Mesothelial cell of epicardium (in vitro differentiated cells): Measurements from ENCODE around the gene DPH2. TPM values are rescaled to one million over a fixed set of nuclear protein-coding genes. Genes with fewer than 3 reads are reported as not detected.

Source experiments
- DNase-seq, 2 experiments: peaks; one replicate each; pipeline ENCODE4 v3.0.0; 2021; ENCODE audit warnings: low spot score in 2 of 2; ENCODE audit not compliant: unreplicated experiment in 2 of 2
- H3K27ac Mint-ChIP-seq: 2 replicates; pipeline ENCODE4 v1.8.0; 2021; ENCODE audit warnings: mixed read lengths
- H3K27me3 Mint-ChIP-seq: 2 replicates; pipeline ENCODE4 v1.8.0; 2021; ENCODE audit warnings: low read depth, mixed read lengths
- H3K36me3 Mint-ChIP-seq: 2 replicates; pipeline ENCODE4 v1.8.0; 2021; ENCODE audit warnings: mixed read lengths
- H3K4me1 Mint-ChIP-seq: 2 replicates; pipeline ENCODE4 v1.8.0; 2021; ENCODE audit warnings: mixed read lengths
- H3K4me3 Mint-ChIP-seq: 2 replicates; pipeline ENCODE4 v1.8.0; 2021; ENCODE audit warnings: mild to moderate bottlenecking, moderate library complexity, mixed read lengths
- H3K9me3 Mint-ChIP-seq: 2 replicates; pipeline ENCODE4 v1.8.0; 2021; ENCODE audit warnings: mixed read lengths
- CTCF ChIP-seq: fragments of 200-600 bp; sonication (generic); IDR thresholded peaks from one replicate; pipeline ENCODE4 v1.5.0; 2021; ENCODE audit warnings: antibody characterized with exemption; ENCODE audit not compliant: unreplicated experiment
- total RNA-seq: library from RNA; stranded (reverse); gene quantifications from 3 replicates; pipeline ENCODE4 v1.2.1, GENCODE V29; 2021

DPH2 gene
- total RNA-seq, 1 donor from 2014 or later = 24.1 TPM

DNA sequence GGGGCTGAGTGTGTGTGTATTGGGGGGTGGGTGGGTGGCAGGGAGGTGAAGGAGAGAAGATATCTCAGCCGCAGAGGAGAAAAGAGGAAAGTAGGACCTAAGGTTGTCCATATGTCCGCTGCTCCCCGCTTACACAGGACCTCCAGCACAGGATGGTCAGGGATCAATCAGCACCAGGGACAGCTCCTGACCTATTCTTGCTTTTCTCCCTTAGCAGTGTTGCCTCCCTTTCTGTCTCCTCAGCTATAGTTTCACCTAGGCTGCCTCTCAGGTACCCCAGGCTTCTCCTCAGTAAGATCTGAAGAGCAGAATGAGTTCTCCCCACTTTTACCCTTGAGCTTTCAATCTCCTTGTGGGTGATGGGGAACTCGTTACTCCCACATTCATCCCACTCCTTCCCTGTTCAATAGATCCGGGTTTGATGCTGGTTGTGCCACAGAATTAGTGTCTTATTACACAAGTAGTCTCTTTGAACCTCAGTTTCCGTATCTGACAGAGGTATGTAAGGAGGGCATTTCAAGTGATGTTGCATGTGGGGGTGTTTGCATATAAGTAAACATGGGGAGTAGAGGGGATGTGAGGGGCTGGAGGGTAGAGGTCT lies 1.4 kb upstream of the DPH2 start:
- Mint-ChIP-seq H3K9me3 (peaks cover 11% of the 10 kb centered on the region), H3K4me1 (peaks cover 15% of the 10 kb centered on the region), H3K4me3 (no peak overlapping the region), H3K27me3 (no peaks in the 10 kb centered on the region), H3K36me3 (peaks cover 13% of the 10 kb centered on the region), H3K27ac (no peak overlapping the region)
- no peak for DNase-seq
- TF ChIP-seq CTCF = no peak

- H3K4me1 Mint-ChIP-seq = peaks cover 22% of the 10 kb centered on the region
- TF ChIP-seq CTCF = no peak
- DNase-seq = no peak
- H3K4me3 Mint-ChIP-seq = peak overlapping the region; percentile 96
- H3K27ac Mint-ChIP-seq = no peak overlapping the region
- H3K36me3 Mint-ChIP-seq = peaks cover 13% of the 10 kb centered on the region
- peaks cover 11% of the 10 kb centered on the region for H3K9me3 Mint-ChIP-seq
- no peaks in the 10 kb centered on the region for H3K27me3 Mint-ChIP-seq
These were observed 429 bp upstream of the DPH2 start for GRCh38 chr1:43969416-43969745.

- DNase-seq = no peak
- Mint-ChIP-seq H3K36me3 (peaks cover 13% of the 10 kb centered on the region), H3K4me3 (peak overlapping the region; percentile 96), H3K9me3 (peaks cover 11% of the 10 kb centered on the region), H3K27me3 (no peaks in the 10 kb centered on the region), H3K4me1 (peaks cover 24% of the 10 kb centered on the region), H3K27ac (peak overlapping the region; percentile 88)
- no peak for TF ChIP-seq CTCF
These were observed 692 bp downstream of the DPH2 start for GRCh38 chr1:43970502-43970901.

DNA sequence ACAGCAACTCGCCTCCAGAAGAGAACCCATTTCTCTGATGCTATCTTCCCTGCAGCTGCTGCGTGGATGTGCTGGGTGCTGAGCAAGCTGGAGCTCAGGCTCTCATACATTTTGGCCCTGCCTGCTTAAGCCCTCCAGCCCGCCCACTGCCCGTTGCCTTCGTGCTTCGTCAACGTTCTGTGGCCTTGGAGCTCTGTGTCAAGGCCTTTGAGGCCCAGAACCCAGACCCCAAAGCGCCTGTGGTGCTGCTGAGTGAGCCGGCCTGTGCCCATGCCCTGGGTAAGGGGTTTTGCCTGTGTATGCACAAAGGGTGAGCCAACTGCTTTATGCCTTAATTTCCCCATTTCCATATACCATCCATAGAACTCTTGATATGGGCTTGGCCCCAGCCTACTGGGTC lies 1.1 kb downstream of the DPH2 start:
- TF ChIP-seq CTCF = no peak
- Mint-ChIP-seq H3K36me3 (peaks cover 13% of the 10 kb centered on the region), H3K27me3 (no peaks in the 10 kb centered on the region), H3K4me3 (peak overlapping the region; percentile 96), H3K4me1 (peaks cover 29% of the 10 kb centered on the region), H3K9me3 (peaks cover 11% of the 10 kb centered on the region), H3K27ac (no peak overlapping the region)
- DNase-seq = no peak

- DNase-seq = no peak
These were observed 1.6 kb downstream of the DPH2 start for GRCh38 chr1:43971336-43971980.

More at GRCh38 chr1:43971336-43971980, 1.6 kb downstream of the DPH2 start:
- peaks cover 33% of the 10 kb centered on the region for H3K4me1 Mint-ChIP-seq
- H3K27me3 Mint-ChIP-seq = no peaks in the 10 kb centered on the region
- TF ChIP-seq CTCF = no peak
- H3K27ac Mint-ChIP-seq = no peak overlapping the region
- H3K9me3 Mint-ChIP-seq = peaks cover 11% of the 10 kb centered on the region
- peaks cover 13% of the 10 kb centered on the region for H3K36me3 Mint-ChIP-seq
- peak overlapping the region; percentile 96 for H3K4me3 Mint-ChIP-seq
